HTR-8/SVneo (cell line): Measurements from ENCODE around the gene TPBGL.
A peak's percentile ranks its signal among the peaks of the same experiment; 100 is the strongest.

ENCODE experiments used
- DNase-seq: peaks from one replicate; pipeline ENCODE4 v3.0.0; 2011; ENCODE audit warnings: low spot score, mixed read lengths; ENCODE audit not compliant: insufficient read length
- FAIRE-seq: peaks from 2 replicates; lab custom pipeline; 2011; peaks lifted over from hg19 to GRCh38; lab: Jason Lieb, UNC

The TPBGL gene

GRCh38 chr11:75205564-75206020, 35.0 kb upstream of the TPBGL start:
- no peak for DNase-seq
- FAIRE-seq, result no peak

- no peak for FAIRE-seq
Measured at GRCh38 chr11:75208446-75208845, 32.1 kb upstream of the TPBGL start.

GRCh38 chr11:75212411-75212810, 28.2 kb upstream of the TPBGL start:
- no peak for FAIRE-seq

More at GRCh38 chr11:75208446-75208845, 32.1 kb upstream of the TPBGL start:
- no peak for DNase-seq

GRCh38 chr11:75214411-75214821, 26.2 kb upstream of the TPBGL start:
- FAIRE-seq, result peak; percentile 80
- DNase-seq, result peak; percentile 82

More at GRCh38 chr11:75212411-75212810, 28.2 kb upstream of the TPBGL start:
- no peak for DNase-seq

GRCh38 chr11:75214843-75215242, 25.7 kb upstream of the TPBGL start:
- FAIRE-seq, result no peak
- no peak for DNase-seq

GRCh38 chr11:75219869-75220268, 20.7 kb upstream of the TPBGL start:
- no peak for FAIRE-seq

GRCh38 chr11:75223954-75224643, 16.5 kb upstream of the TPBGL start:
- FAIRE-seq (no peak), DNase-seq (no peak)

More at GRCh38 chr11:75219869-75220268, 20.7 kb upstream of the TPBGL start:
- DNase-seq, result no peak

GRCh38 chr11:75225794-75226193, 14.8 kb upstream of the TPBGL start:
- DNase-seq (no peak), FAIRE-seq (no peak)

GRCh38 chr11:75229466-75229865, 11.1 kb upstream of the TPBGL start:
- FAIRE-seq (no peak), DNase-seq (no peak)

GRCh38 chr11:75230621-75231020, 10.0 kb upstream of the TPBGL start:
- FAIRE-seq (no peak), DNase-seq (no peak)

GRCh38 chr11:75233754-75234172, 6.8 kb upstream of the TPBGL start:
- FAIRE-seq, result peak; percentile 51
- peak; percentile 56 for DNase-seq

GRCh38 chr11:75236062-75236461, 4.5 kb upstream of the TPBGL start:
- no peak for FAIRE-seq
- no peak for DNase-seq

- DNase-seq (no peak), FAIRE-seq (no peak)
Measured at GRCh38 chr11:75237050-75237449, 3.5 kb upstream of the TPBGL start.

- no peak for DNase-seq
Measured at GRCh38 chr11:75238595-75239440, 1.8 kb upstream of the TPBGL start.

GRCh38 chr11:75239531-75240290, 863 bp upstream of the TPBGL start:
- no peak for FAIRE-seq
- DNase-seq, result no peak

More at GRCh38 chr11:75238595-75239440, 1.8 kb upstream of the TPBGL start:
- FAIRE-seq, result no peak

- DNase-seq, result peak; percentile 96
- FAIRE-seq, result peak; percentile 100
Measured at GRCh38 chr11:75241036-75241905, 697 bp downstream of the TPBGL start.

- DNase-seq, result no peak
- no peak for FAIRE-seq
Measured at GRCh38 chr11:75241906-75242644, 1.5 kb downstream of the TPBGL start.

- FAIRE-seq (no peak), DNase-seq (no peak)
Measured at GRCh38 chr11:75242722-75243600, 2.4 kb downstream of the TPBGL start.
